Measurements from ENCODE around the gene HS3ST5. TPM values are rescaled to one million over a fixed set of nuclear protein-coding genes. Genes with fewer than 3 reads are reported as not detected.

Gene HS3ST5
- total RNA-seq, 1 experiment from 2014 or later: 0.55 TPM

DNA sequence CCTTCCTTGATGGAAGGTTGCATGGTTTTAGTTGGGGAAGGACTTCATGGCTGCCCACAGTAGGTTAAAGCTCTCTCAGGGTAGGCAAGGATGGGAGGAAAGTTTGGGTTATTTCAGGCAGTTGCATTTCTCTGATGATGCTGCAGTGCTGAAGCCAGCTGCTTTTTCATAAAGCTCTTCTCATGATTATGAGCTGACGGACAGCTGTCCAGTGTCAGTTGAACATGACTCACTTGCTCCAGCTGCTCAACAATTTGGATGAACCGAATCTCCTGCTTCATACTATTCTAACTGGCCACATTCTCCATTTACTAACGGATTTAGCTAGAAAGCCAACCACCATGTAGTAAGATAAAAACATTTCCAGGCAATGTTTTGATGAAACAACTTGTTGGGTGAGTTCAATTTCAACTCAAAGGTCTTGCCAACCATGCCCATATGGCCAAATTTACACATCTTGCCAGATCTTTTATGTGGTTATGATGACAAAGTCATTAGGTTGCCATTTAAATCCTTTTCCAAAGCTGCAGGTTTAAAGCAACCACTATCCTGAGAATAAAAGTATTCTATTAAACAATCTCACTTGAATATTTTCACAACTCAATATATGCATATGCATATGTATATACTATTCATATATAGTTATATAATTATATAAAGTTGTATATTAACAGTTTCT is 125.9 kb downstream of the HS3ST5 start:
- Histone ChIP-seq H3K27me3 (ENCODE audit: control insufficient read depth, insufficient read depth, low read length) (no peaks in the 10 kb centered on the region), H3K4me3 (ENCODE audit: insufficient read depth, low read depth, low read length) (no peak overlapping the region), H3K36me3 (replicated peaks; ENCODE audit: control insufficient read depth, insufficient read depth, low read length) (no peaks in the 10 kb centered on the region; the same call in 1 of the 2 replicates)
- DNase-seq: no peak

GRCh38 chr6:114210467-114210866 is 132.4 kb downstream of the HS3ST5 start:
- H3K36me3 ChIP-seq (replicated peaks; ENCODE audit: control insufficient read depth, insufficient read depth, low read length): no peaks in the 10 kb centered on the region
- H3K27me3 ChIP-seq (ENCODE audit: control insufficient read depth, insufficient read depth, low read length): no peaks in the 10 kb centered on the region
- no peak overlapping the region for H3K4me3 ChIP-seq (ENCODE audit: insufficient read depth, low read depth, low read length)
- no peak for DNase-seq

- H3K36me3 ChIP-seq (replicated peaks; ENCODE audit: control insufficient read depth, insufficient read depth, low read length): no peaks in the 10 kb centered on the region
- H3K4me3 ChIP-seq (ENCODE audit: insufficient read depth, low read depth, low read length): no peak overlapping the region
- H3K27me3 ChIP-seq (ENCODE audit: control insufficient read depth, insufficient read depth, low read length): no peaks in the 10 kb centered on the region
- no peak for DNase-seq
These were observed 139.4 kb downstream of the HS3ST5 start for GRCh38 chr6:114203460-114203859.

GRCh38 chr6:114202389-114202788 is 140.4 kb downstream of the HS3ST5 start:
- DNase-seq: no peak
- H3K27me3 ChIP-seq (ENCODE audit: control insufficient read depth, insufficient read depth, low read length): no peaks in the 10 kb centered on the region
- H3K4me3 ChIP-seq (ENCODE audit: insufficient read depth, low read depth, low read length): no peak overlapping the region
- H3K36me3 ChIP-seq (replicated peaks; ENCODE audit: control insufficient read depth, insufficient read depth, low read length): no peaks in the 10 kb centered on the region

- no peaks in the 10 kb centered on the region for H3K27me3 ChIP-seq (ENCODE audit: control insufficient read depth, insufficient read depth, low read length)
- H3K4me3 ChIP-seq (ENCODE audit: insufficient read depth, low read depth, low read length): no peak overlapping the region
- no peak for DNase-seq
- no peaks in the 10 kb centered on the region for H3K36me3 ChIP-seq (replicated peaks; ENCODE audit: control insufficient read depth, insufficient read depth, low read length)
These were observed 141.9 kb downstream of the HS3ST5 start for GRCh38 chr6:114200891-114201290.

- DNase-seq: no peak
- no peaks in the 10 kb centered on the region for H3K36me3 ChIP-seq (replicated peaks; ENCODE audit: control insufficient read depth, insufficient read depth, low read length)
- H3K27me3 ChIP-seq (ENCODE audit: control insufficient read depth, insufficient read depth, low read length): no peaks in the 10 kb centered on the region
- H3K4me3 ChIP-seq (ENCODE audit: insufficient read depth, low read depth, low read length): no peak overlapping the region
These were observed 147.0 kb downstream of the HS3ST5 start for GRCh38 chr6:114195631-114196403.

DNA sequence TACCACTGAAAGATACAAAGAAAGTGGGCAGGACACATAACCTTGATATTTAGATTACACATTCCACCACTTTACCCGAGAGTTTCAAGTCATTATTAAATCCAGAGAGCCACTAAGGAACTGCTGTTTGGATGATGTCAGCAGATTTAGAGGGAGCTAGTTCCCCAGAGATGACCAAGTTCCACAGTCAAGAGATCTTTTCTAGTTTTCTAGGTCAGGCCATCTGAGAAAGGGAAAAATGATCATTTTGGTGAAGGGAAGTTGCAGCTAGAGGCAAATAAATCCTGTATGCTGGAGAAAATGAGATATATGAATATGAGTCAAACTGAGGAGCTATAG is 147.8 kb downstream of the HS3ST5 start:
- no peak overlapping the region for H3K4me3 ChIP-seq (ENCODE audit: insufficient read depth, low read depth, low read length)
- H3K27me3 ChIP-seq (ENCODE audit: control insufficient read depth, insufficient read depth, low read length): no peaks in the 10 kb centered on the region
- no peak for DNase-seq
- no peaks in the 10 kb centered on the region for H3K36me3 ChIP-seq (replicated peaks; ENCODE audit: control insufficient read depth, insufficient read depth, low read length)

GRCh38 chr6:114194362-114195026 is 148.3 kb downstream of the HS3ST5 start:
- Histone ChIP-seq H3K4me3 (ENCODE audit: insufficient read depth, low read depth, low read length) (no peak overlapping the region), H3K27me3 (ENCODE audit: control insufficient read depth, insufficient read depth, low read length) (no peaks in the 10 kb centered on the region), H3K36me3 (replicated peaks; ENCODE audit: control insufficient read depth, insufficient read depth, low read length) (no peaks in the 10 kb centered on the region)
- DNase-seq: no peak

- Histone ChIP-seq H3K36me3 (replicated peaks; ENCODE audit: control insufficient read depth, insufficient read depth, low read length) (no peaks in the 10 kb centered on the region), H3K27me3 (ENCODE audit: control insufficient read depth, insufficient read depth, low read length) (no peaks in the 10 kb centered on the region), H3K4me3 (ENCODE audit: insufficient read depth, low read depth, low read length) (no peak overlapping the region)
- DNase-seq: no peak
These were observed 155.3 kb downstream of the HS3ST5 start for GRCh38 chr6:114187563-114187962.

DNA sequence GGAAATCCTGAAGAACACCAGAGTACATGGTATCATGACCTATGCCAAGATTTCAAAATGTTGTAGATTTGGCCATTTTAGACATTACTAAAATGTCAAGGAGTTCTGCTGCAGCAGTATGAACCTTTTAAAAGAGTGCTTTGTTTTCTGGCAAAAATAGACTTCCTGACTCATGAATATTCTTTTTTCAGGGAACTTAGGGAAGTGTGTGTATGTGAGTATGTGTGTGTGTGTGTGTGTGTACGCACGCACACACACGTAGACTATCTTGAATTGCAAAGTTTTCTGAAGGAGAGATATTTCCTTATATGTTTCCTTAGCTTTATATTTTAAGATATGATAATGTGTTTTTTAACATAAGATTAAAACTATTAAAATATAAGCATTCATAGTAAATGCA is 161.2 kb downstream of the HS3ST5 start:
- no peak for DNase-seq
- no peaks in the 10 kb centered on the region for H3K36me3 ChIP-seq (replicated peaks; ENCODE audit: control insufficient read depth, insufficient read depth, low read length)
- no peaks in the 10 kb centered on the region for H3K27me3 ChIP-seq (ENCODE audit: control insufficient read depth, insufficient read depth, low read length)
- no peak overlapping the region for H3K4me3 ChIP-seq (ENCODE audit: insufficient read depth, low read depth, low read length)

DNA sequence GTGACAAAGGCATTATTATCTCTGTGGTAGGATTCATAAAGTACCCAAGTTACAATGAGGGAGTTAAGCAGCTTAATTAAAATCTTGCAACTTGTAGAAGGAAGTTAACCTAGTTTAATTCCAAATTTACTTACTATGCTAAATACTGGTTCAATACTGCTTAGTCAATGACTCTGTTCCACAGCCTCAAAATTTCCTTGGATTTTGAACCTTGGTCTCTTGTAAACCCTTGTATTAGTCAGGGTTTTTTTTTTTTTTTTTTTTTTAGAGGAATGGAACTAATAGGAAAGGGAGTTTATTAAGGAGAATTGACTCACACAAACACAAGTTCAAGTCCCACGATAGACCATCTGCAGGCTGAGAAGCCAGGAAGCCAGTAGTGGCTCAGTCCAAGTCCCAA is 163.4 kb downstream of the HS3ST5 start:
- H3K27me3 ChIP-seq (ENCODE audit: control insufficient read depth, insufficient read depth, low read length): no peaks in the 10 kb centered on the region
- no peaks in the 10 kb centered on the region for H3K36me3 ChIP-seq (replicated peaks; ENCODE audit: control insufficient read depth, insufficient read depth, low read length)
- no peak overlapping the region for H3K4me3 ChIP-seq (ENCODE audit: insufficient read depth, low read depth, low read length)
- no peak for DNase-seq

GRCh38 chr6:114176726-114177125 is 166.1 kb downstream of the HS3ST5 start:
- H3K27me3 ChIP-seq (ENCODE audit: control insufficient read depth, insufficient read depth, low read length): no peaks in the 10 kb centered on the region
- H3K36me3 ChIP-seq (replicated peaks; ENCODE audit: control insufficient read depth, insufficient read depth, low read length): no peaks in the 10 kb centered on the region
- DNase-seq: no peak
- H3K4me3 ChIP-seq (ENCODE audit: insufficient read depth, low read depth, low read length): no peak overlapping the region

- H3K27me3 ChIP-seq (ENCODE audit: control insufficient read depth, insufficient read depth, low read length): no peaks in the 10 kb centered on the region
- no peak overlapping the region for H3K4me3 ChIP-seq (ENCODE audit: insufficient read depth, low read depth, low read length)
- no peak for DNase-seq
- H3K36me3 ChIP-seq (replicated peaks; ENCODE audit: control insufficient read depth, insufficient read depth, low read length): no peaks in the 10 kb centered on the region
These were observed 170.1 kb downstream of the HS3ST5 start for GRCh38 chr6:114172576-114173260.

- H3K36me3 ChIP-seq (replicated peaks; ENCODE audit: control insufficient read depth, insufficient read depth, low read length): no peaks in the 10 kb centered on the region
- H3K4me3 ChIP-seq (ENCODE audit: insufficient read depth, low read depth, low read length): no peak overlapping the region
- DNase-seq: no peak
- H3K27me3 ChIP-seq (ENCODE audit: control insufficient read depth, insufficient read depth, low read length): no peaks in the 10 kb centered on the region
These were observed 171.3 kb downstream of the HS3ST5 start for GRCh38 chr6:114171473-114171872.

Measured in H7 (cell line).